NOMO-1 treated with DMSO at 0.1 percent for 48 hours (cell line): ENCODE results near the gene ZNF519.
"Not testable (repeated sequence)": the region's sequence is repeated elsewhere in the genome, so short reads cannot be mapped to it uniquely, and the experiment has no call there.

Experiments
- DNase-seq: peaks from one replicate; lab custom pipeline; 2025; ENCODE audit not compliant: unreplicated experiment; lab: John Stamatoyannopoulos, UW

The ZNF519 gene

DNA sequence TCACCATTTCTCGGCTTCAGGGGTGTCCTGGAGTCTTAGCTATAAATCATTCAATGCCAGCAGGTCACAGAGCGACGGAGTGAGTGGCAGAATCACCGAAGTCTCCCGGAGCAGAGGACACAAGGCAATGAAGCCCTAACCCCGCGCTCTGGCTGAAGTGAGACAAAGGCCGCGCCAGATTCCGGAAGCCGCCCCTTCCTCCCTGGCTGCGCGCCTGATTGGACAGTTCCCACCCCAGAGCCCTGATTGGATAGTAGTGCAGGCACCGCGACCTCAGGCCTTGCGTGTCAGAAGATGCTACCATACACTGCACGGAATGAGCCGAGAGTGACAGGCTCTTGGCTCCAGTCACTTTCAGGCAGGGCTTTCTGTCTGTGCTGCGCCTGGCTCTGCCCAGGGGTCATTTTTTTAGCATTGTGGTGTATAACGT, at the start of gene ZNF519:
ZNF519 (minus strand) TSS at position 165 of the 430 bp plus-strand sequence; CDS start at position 7, 158 bp downstream.
- DNase-seq, result peak; percentile 95

DNA sequence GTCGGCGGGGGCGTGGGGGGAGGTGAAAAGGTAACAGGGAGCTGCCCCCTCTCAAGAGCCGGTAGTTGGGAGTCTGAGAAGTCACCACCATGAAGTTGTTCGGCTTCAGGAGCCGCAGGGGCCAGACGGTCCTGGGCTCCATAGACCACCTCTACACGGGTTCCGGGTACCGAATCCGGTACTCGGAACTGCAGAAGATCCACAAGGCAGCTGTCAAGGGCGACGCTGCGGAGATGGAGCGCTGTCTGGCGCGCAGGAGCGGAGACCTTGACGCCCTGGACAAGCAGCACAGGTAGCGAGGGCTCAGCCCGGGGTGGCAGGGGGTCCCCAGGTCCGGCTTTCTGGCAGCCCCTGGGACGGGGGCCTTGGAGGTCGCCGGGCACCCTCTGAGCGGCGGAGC, 47.1 kb upstream of the ZNF519 start:
- no peak for DNase-seq

DNA sequence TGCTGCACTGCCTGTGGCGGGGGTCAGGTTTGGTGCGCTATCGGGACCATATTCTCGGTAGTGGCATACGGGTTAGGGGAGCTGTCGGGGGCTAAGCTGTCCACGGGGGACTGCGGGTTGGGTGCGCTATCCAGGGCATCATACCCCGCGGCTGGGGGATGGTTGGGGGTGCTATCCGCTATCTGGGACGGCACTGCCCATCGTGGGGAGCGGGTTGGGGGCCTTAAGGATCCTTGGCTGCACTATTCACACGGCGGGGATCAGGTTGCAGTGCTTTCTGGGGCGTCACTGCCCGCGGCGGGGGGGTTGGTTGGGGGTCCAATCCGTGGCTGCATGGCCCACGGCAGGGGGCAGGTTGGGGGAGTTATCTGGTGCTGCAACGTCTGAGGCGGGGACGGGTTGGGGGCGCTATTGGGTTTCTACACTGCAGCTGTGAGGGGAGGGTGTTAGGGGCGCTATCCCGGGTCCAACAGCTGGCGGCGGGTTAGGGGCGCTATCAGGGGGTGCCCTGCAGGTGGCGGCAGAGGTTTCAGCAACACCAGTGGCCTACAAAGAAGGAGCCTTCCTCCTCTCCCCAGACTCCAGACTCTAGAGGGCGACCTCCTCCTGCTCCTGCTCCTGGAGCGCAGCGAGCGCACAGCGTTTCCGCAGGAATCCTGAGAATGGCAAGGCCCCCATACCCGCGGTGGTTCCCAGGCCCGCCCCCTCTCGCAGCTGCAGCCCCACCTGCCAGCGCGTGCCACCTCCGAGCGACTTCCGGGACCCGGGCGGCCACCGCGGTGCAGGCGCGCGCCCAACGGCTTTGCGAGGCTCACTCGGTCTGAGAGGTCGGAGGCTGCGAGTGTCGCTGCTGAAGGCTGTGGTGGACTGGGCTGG, 46.3 kb upstream of the ZNF519 start:
- peak; percentile 26 for DNase-seq

DNA sequence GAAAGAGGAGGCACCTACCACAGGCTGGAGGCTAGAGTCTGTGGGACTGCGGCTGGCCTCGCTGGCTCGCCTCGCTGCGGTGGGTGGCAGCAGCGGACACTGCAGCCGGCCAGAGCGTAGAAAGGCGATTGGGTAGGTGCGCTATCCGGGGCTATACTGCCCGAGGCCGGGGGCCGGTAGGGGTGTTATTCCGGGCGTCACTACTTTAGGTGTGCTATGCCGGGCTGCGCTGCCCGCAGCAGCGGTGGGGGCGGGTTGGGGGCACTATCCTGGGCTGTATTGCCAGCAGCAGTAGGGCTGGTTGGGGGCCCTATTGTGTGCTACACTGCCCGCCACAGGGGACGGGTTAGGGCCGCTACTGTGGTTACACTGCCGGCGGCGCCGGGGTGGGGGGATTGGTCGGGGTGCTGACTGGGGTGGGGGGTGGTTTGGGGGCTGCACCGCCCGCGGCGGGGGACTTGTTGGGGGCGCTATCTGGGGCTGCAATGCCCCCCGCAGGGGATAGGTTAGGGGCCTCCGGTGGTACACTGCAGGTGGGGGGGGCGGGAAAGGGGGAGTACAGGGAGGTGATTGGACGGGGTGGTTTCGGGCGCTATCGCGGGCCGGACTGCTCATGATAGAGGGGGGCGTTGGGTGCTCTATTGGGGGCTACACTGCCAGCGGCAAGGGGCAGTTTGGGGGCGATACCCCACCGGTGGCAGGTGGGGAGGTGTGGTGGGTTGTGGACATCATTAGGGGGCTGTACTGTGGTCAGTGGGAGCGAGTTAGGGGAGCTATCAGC, 45.5 kb upstream of the ZNF519 start:
- DNase-seq, result not testable (repeated sequence)

DNA sequence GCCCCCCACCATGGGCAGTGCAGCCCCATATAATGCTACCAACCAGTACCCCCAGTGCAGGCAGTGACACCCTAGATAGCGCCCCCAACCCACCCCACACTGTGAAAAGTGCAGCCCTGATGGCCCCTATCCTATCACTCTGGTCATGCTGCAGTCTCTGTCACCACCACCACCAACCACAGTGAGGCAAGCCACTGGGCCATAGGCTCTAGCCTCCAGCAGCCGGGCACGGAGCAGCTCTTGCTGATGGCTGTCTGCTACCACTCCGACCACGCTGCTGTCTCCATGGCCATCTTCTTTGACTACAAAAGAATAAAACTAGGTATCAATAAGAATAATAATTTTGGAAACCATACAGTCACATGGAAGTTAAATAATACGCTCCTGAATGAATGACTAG, 43.2 kb upstream of the ZNF519 start:
- not testable (repeated sequence) for DNase-seq

DNA sequence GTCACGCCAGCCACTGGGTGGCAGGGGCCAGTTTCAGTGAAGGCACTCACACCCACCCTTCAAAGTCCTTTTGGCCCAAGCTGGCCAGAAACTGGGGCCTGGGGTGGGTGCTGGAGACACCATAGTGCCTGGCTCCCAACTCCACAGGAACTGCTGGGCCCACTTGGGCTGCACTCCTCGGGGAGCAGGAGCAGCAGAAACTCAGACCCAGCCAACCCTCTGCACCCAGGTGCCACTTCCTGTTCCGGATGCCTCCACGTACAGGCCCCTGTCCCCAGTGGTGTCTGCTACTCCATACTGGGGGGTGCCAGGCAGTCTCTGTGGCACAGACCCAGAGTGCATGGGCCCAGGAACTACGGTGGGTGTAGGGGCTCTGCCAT, 42.5 kb upstream of the ZNF519 start:
- no peak for DNase-seq

DNA sequence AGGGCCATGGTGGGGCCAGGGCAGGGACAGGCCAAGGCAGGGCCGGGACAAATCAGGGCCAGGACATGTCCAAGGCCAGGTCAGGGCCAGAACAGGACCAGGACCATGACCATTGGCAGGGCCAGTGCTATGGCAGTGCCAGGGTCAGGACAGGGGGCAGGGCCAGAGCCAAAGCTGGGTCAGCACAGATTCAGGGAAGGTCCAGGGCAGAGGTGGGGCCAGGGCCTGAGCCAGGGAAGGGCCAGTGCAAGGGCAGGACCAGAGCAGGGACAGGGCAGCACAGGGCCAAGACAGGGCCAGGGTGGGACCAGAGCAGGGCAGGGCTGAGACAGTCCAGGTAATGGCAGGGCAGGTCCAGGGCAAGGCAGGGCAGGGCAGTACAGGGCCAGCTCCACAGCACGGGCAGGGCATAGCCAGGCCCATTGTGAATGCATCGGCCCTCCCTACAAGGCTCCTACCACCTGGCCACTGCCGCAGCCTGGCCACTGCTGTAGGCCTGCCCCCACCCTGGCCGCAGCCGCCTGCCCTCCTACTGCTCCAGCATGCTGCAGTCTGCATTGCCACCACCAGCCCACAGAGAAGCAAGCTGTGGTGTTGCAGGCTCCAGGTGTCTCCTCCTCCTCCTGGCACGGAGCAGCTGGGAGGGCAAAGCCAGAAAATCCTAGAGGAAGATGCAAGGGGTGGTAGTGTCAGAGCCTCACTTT, 41.9 kb upstream of the ZNF519 start:
- not testable (repeated sequence) for DNase-seq

DNA sequence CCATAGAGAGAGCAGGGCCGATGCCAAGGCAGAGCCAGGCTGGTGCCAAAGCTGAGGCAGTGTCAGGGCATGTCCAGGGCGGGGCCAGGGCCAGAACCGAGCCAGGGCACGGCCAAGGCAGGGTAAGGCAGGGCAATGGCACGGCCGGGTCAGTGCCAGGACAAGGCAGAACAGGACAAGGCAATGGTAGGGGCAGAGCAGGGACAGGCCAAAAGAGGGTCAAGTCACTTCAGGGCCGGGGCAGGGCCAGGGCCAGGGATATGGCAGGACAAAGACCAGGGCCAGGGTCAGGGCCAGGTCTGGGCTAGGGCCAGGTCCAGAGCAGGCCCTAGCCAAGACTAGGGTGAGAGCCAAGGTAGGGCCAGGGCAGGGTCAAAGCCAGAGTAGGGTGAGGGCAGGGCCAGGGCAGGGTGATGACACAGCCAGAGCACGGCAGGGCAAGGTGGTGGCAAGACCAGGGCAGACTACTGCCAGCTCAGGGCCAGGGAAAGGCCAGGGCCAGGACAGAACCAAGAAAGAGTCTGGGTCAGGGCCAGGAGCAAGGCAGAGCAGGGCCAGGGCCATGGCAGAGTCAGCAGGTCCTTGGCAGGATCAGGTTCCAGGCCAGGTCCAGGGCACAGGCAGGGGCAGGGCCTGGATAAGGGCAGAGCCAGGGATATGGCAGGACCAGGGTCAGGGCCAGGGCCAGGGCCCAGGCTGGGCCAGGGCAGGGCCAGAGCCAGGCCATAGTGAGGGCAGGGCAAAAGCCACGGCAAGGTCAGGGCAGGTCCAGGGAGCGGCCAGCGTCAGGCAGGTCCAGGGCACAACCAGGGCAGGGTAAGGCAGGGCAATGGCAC, 41.1 kb upstream of the ZNF519 start:
- DNase-seq, result not testable (repeated sequence)

DNA sequence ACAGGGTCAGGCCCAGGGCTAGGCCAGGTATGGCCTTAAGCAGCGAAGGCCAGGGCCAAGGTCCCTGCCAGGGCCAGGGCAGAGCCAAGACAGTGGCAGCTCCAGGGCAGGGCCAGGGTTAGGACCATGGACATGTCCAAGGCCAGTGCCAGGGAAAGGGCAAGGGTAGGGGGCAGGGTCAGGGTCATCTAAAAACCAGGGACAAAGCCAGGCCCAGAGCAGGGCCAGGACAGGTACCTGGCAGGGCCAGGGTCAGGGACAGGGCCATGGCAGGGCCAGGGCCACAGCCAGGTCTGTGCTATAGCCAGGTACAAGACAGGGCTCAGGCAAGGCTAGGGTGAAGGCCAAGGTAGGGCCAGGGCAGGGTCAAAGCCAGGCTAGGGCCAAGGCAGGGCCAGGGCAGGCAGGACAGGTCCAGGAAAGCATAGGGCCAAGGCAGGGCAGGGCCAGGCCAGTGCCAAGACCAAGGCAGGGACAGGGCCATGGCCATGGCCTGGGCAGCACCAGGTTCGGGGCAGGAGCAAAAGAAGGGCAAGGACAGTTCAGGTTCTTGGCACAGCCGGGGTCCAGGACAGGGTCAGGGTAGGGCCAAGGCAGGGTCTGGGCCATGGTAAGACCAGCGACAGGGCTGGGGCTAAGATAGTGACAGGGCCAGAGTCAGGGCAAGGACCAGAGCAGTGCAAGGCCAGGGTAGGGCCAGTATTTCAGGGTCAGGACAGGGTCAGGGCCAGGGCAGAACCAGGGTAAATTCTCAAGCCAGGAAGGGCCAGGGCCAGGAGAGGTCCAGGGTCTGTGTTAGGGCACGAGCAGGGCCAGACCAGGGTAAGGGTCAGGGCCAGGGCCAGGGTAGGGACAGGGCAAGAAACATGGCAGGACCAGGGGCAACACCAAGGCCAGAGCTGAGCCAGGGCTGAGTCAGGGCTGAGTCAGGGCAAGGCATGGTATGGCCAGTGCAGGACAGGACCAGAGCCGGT, 40.2 kb upstream of the ZNF519 start:
- DNase-seq, result not testable (repeated sequence)

DNA sequence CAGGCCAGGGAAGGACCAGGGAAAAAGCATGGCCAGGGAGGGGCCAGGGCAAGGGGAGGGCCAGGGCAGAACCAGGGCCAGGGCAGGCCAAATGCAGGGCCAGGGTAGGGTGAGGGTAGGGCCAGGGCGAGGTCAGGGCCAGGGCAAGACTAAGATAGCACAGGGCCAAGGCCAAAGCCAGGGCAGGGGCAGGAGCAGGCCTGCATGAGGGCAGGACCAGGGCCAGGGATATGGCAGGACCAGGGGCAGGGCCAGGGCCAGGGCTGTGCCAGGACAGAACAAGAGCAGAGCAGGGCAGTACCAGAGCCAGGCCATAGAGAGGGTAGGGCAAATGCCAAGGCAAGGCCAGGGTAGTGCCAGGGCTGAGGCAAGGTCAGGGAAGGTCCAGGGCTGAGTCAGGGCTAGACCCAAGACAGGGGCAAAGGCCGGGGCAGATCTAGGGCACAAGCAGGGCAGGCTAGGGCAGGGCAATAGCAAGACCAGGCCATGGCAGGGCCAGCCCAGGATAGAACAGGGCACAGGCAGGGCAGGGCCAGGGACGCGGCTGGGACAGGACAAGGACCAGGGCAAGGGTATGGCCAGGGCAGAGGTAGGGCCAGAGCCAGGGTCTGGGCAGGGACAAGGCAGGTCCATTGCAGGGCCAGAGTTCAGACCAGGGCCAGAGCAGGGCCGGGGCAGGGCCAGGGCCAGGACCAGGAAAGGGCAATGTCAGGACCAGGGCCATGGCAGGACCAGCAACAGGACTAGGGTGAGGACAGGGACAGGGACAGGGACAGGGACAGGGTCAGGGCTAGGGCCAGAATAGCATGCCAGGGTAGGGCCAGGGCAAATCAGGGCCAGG, 39.3 kb upstream of the ZNF519 start:
- not testable (repeated sequence) for DNase-seq

DNA sequence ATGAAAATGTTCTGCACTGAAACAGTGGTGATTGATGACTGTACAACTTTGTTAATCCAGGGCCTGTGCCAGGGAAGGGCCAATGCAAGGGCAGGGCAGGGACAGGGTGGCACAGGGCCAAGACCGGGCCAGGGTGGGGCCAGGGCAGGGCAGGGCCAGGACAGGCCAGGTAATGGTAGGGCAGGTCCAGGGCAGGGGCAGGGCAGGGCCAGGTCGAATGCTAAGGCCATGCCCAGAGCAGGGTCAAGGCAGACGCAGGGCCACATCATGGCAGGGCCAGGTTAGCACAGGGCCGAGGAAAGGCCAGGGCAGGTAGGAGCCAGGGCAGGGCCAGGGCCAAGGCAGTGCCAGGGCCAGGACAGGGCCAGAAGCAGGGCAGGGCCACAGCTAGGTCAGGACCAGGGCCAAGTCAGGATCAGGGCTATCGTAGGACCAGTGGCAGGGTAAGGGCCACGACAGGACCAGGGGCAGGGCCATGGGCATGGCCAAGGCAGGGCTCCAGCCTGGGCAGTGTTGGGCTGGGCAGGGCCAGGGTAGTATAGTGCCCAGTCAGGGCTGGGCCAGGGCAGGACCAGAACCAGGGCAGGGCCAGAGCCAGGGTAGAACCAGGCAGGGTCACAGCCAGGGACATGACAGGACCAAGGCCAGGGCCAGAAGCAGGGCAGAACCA, 38.3 kb upstream of the ZNF519 start:
- DNase-seq, result not testable (repeated sequence)

DNA sequence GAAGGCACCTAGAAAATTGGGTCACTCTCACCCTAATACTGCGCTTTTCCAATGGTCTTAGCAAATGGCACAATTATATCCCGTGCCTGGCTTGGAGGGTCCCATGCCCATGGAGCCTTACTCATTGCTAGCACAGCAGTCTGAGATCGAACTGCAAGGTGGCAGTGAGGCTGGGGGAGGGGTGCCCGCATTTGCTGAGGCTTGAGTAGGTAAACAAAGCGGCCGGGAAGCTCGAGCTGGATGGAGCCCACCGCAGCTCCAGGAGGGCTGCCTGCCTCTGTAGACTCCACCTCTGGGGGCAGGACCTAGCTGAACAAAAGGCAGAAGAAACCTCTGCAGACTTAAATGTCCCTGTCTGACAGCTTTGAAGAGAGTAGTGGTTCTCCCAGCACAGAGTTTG, 30.7 kb upstream of the ZNF519 start:
- not testable (repeated sequence) for DNase-seq

DNA sequence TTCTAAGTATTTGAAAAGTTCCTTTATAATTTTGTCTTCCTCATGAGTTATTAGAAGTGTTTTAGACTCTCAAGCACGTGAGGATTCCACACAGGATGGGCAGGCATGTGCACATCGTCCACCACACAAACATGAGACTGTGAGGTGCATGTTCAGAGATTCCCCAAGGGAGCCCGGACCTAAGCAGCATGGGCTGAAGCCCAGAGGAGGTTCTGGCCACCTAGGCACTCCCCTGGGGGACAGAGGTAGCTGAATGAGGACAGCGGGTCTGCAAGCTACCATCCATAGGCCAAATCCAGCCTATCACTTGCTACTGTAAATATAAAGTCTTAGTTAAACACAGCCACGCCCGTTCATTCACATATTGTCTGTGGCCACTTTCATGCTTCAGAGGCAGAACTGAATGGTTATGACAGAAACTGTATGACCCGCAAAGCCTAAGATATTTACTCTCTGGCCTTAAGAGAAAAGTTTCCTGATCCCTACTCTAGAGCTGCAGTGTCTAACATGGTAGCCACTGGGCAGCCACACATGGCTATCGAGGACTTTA, 19.4 kb upstream of the ZNF519 start:
- not testable (repeated sequence) for DNase-seq

DNA sequence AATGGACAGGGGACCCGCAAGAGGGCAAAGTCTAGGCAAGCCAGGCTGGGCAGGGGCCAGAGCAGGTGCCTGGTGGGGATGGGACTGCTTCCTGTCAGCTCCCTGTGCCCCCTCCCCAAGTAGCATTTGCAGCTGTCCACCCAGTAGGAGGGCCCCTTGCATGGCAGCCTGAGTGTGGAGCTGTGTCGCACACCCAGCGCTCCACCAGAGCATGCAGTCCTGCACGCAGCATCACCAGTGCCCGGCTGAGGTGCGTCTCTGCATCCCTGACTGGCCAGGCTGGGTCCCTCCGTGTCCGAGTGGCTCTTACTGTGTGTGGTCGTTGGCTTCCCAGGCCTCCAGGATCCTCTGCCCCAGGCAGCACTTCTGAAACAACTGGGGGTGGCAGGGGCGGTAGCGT, 18.5 kb upstream of the ZNF519 start:
- not testable (repeated sequence) for DNase-seq

DNA sequence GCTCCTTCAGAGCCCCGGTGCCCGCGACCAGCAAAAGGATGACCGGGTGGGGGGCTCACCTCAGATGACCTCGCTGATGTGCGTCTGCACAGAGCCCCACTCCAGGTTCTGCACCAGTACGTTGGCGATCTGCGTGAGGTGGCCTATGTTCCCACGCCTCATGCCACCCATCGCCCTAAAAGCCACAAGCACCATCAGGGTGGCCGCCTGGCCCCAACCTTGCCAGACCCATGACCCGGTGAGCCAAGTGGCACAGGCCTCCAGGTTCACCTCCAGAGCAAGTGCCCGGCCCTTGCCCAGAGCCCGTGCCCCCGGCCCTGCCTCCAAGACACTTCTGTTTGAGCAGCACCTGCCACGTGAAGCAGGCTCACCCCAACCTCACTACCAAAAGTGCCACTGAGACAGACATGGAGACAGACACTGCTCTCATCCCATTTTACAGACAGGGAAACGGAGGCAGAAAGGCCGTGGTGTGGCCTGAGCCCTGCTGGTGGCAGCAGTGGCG, 17.7 kb upstream of the ZNF519 start:
- not testable (repeated sequence) for DNase-seq

DNA sequence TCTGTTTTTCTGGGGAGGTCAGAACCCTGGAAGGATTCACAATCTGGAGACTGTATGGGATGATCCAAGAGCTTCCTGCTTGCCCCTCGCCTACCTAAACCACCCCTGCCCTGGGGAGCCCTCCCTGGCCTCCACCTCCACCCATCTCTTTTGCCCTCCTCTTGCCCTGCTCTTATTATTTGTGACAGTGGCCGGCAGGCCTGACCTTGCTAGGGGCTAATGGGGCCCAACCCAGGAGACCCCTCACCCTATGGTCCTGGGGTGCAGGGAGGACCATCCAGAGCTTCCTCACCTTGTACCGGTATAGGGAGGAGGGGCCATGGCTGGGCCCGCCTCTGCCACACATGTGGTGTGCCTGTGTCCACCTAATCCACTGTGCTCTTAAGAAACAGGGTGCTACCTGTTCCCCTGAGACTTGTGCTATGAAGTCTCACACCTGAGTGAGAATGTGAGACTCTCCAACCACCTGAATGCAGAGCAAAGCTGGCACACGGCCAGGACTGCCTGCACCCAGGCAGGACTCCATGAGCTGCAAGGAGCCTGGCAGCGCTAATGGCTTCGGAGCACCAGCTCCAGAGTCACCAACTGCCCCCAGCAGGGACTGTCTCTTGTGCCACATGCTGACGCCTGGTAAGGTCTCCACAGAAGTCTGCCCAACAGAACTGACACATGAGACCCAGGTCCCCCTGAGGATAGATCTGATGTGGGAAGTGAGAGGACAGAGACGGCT, 17.1 kb upstream of the ZNF519 start:
- not testable (repeated sequence) for DNase-seq
